DLD1 (cell line): ENCODE measurements around the gene CPLANE1.

Experiments
- in situ Hi-C: cut with HindIII; loops from 2 replicates; pipeline ENCODE4 v1.10.0; 2017; ENCODE audit warnings: low sequenced_read_pairs

CPLANE1 gene

DNA sequence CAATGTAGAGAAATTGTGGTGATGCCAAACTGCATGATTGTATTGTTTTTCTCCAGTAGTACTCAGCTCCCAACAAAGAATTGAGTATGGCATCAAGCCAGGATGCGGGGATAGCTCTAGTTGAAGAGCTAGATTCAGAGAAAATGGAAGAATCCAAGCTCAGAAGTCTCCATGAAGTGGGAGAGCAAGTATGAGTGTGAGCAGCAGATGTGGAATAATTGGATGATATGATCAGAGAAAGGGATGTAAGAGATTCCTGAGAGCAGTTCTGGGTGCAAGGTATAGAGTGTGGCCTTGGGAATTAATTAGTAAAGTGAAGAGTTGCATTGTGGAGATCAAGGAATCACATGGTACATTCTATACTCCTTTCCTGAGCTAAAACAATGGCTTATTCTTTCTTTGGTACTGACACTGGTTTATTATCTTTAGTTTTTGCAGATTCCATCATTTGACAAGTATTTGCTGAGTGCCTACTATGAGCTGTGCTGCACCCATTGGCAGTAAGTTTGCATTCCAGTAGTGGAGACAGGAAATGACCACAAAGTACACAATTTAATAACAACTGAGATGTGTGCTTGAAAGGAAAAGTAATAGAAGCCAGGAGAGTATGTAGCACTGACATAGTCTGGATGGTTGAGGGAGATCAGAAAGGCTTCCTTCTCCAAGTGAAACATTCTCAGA lies 177.1 kb downstream of the CPLANE1 start:
- in situ Hi-C loops, result no loop called here

- in situ Hi-C loops, result no loop called here
These were observed 177.7 kb downstream of the CPLANE1 start for GRCh38 chr5:37071487-37071886.

- in situ Hi-C loops, result no loop called here
These were observed 184.7 kb downstream of the CPLANE1 start for GRCh38 chr5:37064442-37064841.

DNA sequence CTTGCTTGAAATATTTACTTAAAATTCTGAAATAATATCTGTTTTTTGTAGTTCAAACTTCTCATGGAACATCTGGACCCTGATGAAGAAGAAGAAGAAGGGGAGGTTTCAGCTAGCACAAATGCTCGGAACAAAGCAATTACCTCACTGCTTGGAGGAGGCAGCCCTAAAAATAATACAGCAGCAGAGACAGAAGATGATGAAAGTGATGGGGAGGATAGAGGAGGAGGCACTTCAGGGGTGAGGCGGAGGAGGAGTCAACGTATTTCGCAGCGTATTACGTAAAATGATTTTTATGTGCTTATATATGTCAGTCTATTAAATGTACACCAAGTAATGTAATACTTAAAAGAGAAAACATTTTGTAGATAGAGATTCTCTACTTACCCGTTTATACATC lies 185.4 kb downstream of the CPLANE1 start:
- in situ Hi-C loops, result no loop called here

GRCh38 chr5:37060030-37060429 lies 189.1 kb downstream of the CPLANE1 start:
- in situ Hi-C loops, result no loop called here

DNA sequence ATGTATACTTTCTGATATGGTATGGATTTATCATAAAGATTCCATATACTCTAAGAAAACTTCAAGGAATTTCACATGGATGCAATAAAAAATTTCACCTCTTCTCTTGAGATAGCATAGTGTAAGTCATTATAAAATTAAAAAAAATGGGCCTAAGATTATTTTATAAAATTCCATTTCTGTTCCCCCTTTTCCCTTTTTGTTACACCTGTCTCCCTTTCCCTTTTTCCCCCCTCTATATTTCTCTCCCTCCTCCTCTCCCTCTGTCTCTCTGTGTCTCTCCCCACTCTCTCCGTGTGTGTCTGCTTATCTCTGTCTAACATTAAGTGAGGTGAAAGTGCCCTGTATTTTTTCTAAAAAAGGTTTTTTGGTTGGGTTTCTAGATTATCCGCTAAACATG lies 192.4 kb downstream of the CPLANE1 start:
- in situ Hi-C loops, result no loop called here
